ENCODE data around the gene PDE5A.
"Not testable (repeated sequence)": the region's sequence is repeated elsewhere in the genome, so short reads cannot be mapped to it uniquely, and the experiment has no call there.

PDE5A gene

DNA sequence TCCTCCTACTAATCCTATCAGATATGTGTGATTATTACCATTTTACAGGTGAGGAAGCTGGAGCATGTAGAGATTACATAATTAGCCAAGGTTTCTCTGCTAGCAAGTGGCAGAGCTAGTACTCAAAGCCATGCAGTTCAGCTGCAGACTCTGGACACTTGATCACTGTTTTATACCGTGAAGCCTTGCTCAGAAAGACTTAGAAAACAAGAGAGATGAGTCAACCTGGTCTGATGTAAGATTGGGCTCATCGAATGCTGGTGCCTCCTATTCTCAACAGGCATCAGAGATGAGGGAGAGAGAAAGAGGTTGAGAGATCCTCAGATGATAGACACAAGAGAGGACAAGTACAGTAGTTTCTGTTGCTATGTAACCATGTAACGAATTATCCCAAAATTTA is 19.0 kb upstream of the PDE5A start:
- Histone ChIP-seq H3K4me3 (no peak overlapping the region), H3K27ac (no peak overlapping the region)

GRCh38 chr4:119646347-119647071 is 17.9 kb upstream of the PDE5A start:
- no peak overlapping the region for H3K4me3 ChIP-seq
- no peak overlapping the region for H3K27ac ChIP-seq

DNA sequence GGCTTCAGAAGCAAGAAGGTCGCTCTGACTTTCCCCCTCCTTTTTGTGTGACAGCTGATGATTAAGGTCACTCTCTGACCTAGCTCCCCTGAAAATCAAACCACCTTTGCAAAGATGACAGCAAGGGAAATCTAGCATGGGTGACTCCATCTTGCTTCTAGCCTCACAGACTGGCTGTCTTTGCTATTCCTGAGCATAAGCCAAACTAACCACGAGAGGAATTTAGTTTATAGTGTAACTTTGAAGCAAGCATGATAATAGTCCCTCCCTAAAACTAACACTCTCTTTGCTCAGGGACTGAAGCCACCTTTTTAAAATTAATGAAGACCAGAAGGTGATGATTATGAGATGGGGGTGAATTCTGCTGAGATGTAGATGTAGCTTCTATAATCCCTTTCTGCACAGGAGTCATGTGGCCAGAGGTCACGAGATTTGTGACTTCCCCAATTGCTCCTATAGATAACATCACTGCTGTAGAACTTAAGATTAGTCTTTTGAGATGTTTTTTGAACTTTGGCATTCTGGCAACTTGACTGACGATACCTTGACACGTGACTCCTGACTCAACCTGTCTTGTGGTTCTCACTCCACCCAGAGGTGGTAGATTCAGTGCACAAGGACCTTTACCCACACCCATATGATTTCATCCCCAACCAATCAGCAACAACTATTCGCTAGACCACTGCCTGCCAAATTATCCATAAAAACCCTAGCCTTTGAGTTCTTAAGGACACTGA is 14.9 kb upstream of the PDE5A start:
- H3K4me3 ChIP-seq, result no peak overlapping the region

DNA sequence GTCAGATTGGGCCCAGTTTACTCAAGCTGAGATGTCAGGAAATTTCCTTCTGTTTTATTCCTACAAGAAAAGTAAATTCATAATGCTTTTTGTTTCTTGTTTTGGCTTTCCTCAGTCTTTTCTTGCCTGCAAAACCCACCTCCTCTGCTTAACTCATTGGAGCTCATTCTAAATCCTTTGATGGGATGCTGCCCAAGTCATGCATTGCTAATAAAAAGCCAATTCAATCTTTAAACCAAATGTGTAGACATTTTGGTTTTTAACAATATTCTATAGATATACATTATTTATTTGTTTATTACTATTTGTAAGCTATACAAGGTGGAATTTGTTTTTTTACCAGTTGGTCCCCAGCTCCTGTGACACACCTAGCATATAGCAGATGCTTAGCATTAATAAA is 13.2 kb upstream of the PDE5A start:
- H3K27ac ChIP-seq, result no peak overlapping the region
- H3K4me3 ChIP-seq, result no peak overlapping the region

More for the DNA sequence above, 14.9 kb upstream of the PDE5A start:
- H3K27ac ChIP-seq, result no peak overlapping the region

GRCh38 chr4:119638359-119638758 is 9.8 kb upstream of the PDE5A start:
- Histone ChIP-seq H3K4me3 (no peak overlapping the region), H3K27ac (no peak overlapping the region)

GRCh38 chr4:119636851-119637250 is 8.2 kb upstream of the PDE5A start:
- H3K4me3 ChIP-seq, H3K27ac ChIP-seq: not testable (repeated sequence)

DNA sequence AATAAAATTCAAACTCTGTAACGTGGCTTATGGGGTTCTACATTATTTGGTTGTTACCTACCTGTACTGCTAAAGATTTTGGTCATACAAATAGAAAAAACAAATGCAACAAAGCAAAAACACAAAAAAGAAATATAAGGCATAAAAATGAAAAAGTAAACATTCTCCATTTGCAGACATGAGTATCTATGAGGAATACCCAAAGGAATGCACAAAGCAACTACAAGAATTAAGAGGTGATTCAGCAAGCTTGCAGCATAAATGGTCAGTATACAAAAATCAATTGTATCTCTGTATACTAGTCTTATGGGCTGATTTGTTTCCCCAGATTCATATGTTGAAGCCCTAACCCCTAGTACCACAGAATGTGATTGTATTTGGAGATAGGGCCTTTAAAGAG is 3.6 kb upstream of the PDE5A start:
- Histone ChIP-seq H3K27ac (no peak overlapping the region), H3K4me3 (no peak overlapping the region)

GRCh38 chr4:119629142-119629471 is 503 bp upstream of the PDE5A start:
- peak overlapping the region; percentile 50 to 75 (median 67) for H3K4me3 ChIP-seq
- peak overlapping the region in 9 of 21 experiments; percentile 36 to 80 (median 73) for H3K27ac ChIP-seq

- H3K4me3 ChIP-seq, result peak overlapping the region; percentile 50 to 75 (median 67)
- H3K27ac ChIP-seq, result peak overlapping the region in 17 of 21 experiments; percentile 3 to 83 (median 67)
These were observed 1.0 kb downstream of the PDE5A start for GRCh38 chr4:119627267-119628255.

DNA sequence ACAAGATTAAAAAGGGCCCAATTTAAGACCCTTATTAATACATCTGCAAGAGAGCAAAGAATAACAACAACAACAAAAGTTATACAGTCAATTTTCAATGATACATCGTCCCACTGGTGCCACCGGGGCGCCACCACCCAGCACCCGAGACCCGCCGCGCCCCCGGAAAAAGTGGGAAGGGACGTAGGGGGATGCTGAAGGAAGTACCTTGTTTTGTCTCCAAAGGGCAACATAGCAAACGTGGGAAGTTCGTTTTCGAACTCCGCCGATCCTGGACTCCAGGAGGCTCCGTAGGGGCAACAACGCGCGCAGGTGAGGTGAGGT is 1.7 kb downstream of the PDE5A start:
- H3K4me3 ChIP-seq, result peak overlapping the region; percentile 50 to 75 (median 67)
- H3K27ac ChIP-seq, result peak overlapping the region in 8 of 21 experiments; percentile 13 to 74 (median 47)

DNA sequence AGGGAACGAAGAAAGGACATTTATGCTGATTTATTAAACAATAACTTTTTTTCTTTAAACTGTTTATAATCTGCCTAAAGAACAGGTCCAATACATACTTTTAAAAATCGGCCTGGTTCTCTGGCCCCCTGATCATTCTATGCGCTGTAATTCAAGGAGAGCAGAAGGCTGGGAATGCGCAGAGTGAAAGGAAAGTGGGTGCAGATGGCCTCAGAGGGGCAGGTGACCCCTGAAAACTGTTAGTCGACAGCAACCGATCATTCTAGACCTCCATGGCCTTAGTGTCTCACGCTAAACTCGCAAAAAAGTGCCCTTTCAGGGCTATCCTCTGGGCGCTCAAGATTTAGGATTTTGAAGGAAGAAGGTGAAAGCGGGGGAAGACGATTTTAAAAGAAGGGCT is 2.2 kb downstream of the PDE5A start:
- H3K4me3 ChIP-seq, result peak overlapping the region in 6 of 7 experiments; percentile 50 to 75 (median 64)
- peak overlapping the region in 4 of 21 experiments; percentile 13 to 67 (median 52) for H3K27ac ChIP-seq

DNA sequence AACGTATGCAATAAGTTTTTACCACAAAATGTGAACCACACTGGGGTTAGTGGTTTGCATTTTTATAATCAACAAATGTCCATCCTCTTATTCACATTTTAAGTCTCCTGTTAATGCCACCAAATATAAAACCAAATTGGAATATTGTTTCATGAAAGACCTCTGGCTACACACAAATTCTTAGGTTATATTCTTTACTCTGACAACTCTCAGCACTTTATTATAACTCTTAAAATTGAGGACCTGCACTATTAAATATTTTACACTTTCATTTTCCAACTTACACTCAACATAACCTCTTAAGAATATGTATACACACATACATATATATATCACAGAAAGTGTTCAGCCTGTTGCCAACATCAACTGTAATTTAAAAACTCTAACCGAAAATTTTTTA is 2.8 kb downstream of the PDE5A start:
- H3K27ac ChIP-seq, result no peak overlapping the region
- H3K4me3 ChIP-seq, result peak overlapping the region in 1 of 7 experiments; percentile 68

DNA sequence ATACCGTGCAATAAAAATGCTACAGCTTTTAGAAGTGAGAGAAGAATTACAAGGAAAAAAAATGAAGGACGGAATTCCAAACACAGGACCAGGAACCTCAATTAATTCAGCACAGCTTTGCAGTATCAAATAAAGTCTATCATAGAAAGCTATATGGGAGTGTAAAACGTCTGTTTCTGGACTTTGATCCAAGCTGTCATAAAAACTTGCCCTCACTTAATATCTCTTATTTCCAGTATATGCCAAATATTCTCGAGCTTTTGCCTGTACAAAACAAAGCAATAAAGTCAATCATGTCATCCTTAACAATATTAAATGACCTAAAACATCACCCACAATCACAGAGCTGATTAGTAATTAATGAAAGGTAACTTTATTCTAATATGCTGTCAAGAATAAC is 4.2 kb downstream of the PDE5A start:
- H3K27ac ChIP-seq, result no peak overlapping the region
- H3K4me3 ChIP-seq, result no peak overlapping the region

DNA sequence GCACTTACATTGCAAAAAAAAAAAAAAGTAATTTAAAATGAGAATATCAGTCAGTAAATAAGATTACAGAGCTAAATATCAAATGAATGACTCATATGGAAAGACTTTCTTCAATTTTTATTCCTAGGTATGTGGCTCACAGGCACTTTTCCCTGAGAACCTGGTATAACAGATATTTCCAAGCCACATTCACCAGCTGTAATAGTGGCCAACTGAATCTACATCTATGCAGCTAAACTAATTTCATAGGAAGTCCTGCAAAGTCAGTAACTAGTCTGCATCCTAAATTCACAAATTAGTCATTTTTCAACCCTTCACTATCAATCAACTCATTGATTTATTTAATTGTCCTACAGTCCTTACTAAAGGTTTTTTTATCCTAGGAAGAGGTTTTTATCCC is 5.6 kb downstream of the PDE5A start:
- H3K4me3 ChIP-seq, result no peak overlapping the region
- no peak overlapping the region for H3K27ac ChIP-seq

DNA sequence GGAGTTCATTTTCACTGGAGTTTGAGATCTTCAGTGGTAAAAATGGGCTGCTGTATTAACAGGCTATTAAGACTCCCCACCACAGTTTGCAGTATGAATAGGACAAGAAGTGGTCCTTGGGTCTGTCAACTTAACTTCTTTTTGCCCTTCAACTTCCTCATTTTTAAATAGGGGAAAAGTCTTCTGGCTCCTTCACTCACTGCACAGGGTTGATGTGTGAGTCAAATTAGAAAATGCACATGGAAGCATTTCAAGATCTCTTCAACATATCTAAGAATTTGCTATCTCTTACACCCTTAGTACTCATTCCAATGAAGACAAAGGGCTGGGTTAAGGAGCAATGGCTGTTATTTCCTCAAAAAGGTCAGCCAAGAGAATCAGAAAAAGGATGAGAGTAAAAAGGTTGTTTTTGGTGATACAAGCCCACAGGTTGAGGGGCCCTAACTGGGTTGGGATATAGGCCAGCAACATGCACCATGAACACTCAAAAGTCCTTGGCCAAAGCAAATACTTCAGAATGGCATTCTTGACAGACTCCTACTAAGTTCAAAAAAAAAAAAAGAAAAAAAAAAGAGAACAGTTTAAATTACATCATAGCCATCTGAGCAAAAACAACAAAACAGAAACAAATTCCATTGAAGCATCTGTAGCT is 13.4 kb downstream of the PDE5A start:
- H3K27ac ChIP-seq, result no peak overlapping the region
- H3K4me3 ChIP-seq, result no peak overlapping the region

- Histone ChIP-seq H3K4me3 (no peak overlapping the region), H3K27ac (no peak overlapping the region)
These were observed 24.3 kb downstream of the PDE5A start for GRCh38 chr4:119604266-119604665.

DNA sequence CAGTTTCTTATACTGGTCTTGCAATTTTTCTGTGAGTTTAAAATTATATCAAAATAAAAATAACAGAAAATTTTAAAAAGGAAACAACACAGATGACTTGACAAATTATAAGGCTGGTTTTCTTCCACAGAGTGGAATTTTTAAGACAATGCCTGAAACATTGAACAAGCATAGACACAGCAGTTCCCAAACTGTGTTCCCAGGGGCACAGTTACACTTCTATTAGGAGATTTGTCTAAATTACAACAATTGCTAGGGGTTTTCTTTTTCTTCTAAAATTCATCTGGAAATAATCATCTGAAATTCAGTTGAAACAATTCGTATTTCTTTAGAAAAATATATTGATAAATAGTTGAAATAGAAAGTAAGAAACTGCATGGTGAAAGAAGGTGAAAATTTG is 26.2 kb downstream of the PDE5A start:
- H3K4me3 ChIP-seq, result no peak overlapping the region
- H3K27ac ChIP-seq, result no peak overlapping the region

DNA sequence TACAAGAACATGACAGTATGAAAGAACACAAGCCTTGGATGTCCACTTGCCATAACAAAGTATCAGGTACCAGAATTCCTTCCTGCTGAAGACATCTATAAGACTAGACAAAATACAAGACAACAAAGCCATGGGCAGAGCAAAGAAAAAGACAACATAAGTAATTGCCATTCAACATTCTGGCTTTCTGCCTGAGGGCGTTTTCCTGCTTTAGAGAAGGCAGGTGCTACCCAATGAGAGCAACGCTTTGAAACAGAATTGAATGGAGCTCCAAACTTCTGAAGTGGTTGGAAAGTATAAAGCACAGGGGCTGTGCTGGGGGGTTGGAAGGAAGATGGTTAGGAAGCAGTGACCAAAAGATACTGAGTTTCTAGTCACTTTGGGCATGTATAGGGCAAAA is 30.1 kb downstream of the PDE5A start:
- H3K27ac ChIP-seq, result no peak overlapping the region
- H3K4me3 ChIP-seq, result no peak overlapping the region

- Histone ChIP-seq H3K4me3 (no peak overlapping the region), H3K27ac (no peak overlapping the region)
These were observed 31.2 kb downstream of the PDE5A start for GRCh38 chr4:119597377-119597776.

- Histone ChIP-seq H3K4me3 (no peak overlapping the region), H3K27ac (no peak overlapping the region)
These were observed 34.9 kb downstream of the PDE5A start for GRCh38 chr4:119593698-119594097.

Data from skin epidermis (tissue), 12 donors.